OCI-LY7 (cell line): ENCODE measurements around the gene STX11. TPM values are rescaled to one million over a fixed set of nuclear protein-coding genes. Genes with fewer than 3 reads are reported as not detected.

Experiments
- BruUV-seq: library from RNA; stranded (reverse); fragments of 400-500 nt; replicated peaks from 2 replicates; lab custom pipeline; 2021; lab: Mats Ljungman, UMichigan
- CTCF ChIA-PET: fragments of 300-600 bp; sonication (Branson Sonifier 250); formaldehyde crosslinking; loops from one replicate; lab custom pipeline; 2022; ENCODE audit warnings: antibody characterized with exemption; ENCODE audit not compliant: unreplicated experiment; lab: Charles Lee
- POLR2A ChIA-PET: fragments of 300-600 bp; sonication (Branson Sonifier 250); formaldehyde crosslinking; loops from one replicate; lab custom pipeline; 2022; ENCODE audit warnings: antibody characterized with exemption; lab: Charles Lee
- DNase-seq: peaks from one replicate; pipeline ENCODE4 v3.0.0-alpha.2; 2015; ENCODE audit warnings: low spot score
- H2AFZ ChIP-seq: fragments of 200-600 bp; sonication (generic), shearing (Covaris generic); 2 replicates; pipeline ENCODE4 v1.6.1; 2014; ENCODE audit warnings: mild to moderate bottlenecking, antibody characterized with exemption, low read length, moderate library complexity
- H3K27ac ChIP-seq: fragments of 200-600 bp; sonication (generic); 2 replicates; pipeline ENCODE4 v1.5.1; 2014; ENCODE audit warnings: mixed run types, low read depth, mild to moderate bottlenecking, moderate library complexity, low read length, inconsistent platforms; ENCODE audit not compliant: poor library complexity, severe bottlenecking
- H3K36me3 ChIP-seq: fragments of 200-600 bp; sonication (generic); 2 replicates; pipeline ENCODE4 v1.6.1; 2014; ENCODE audit warnings: mild to moderate bottlenecking, antibody characterized with exemption, low read length, moderate library complexity, mixed read lengths; ENCODE audit not compliant: insufficient read depth
- H3K4me1 ChIP-seq: fragments of 200-600 bp; sonication (generic); 2 replicates; pipeline ENCODE4 v1.5.1; 2014; ENCODE audit warnings: mild to moderate bottlenecking, low read length; ENCODE audit not compliant: insufficient read depth, poor library complexity, severe bottlenecking
- H3K4me2 ChIP-seq: fragments of 200-600 bp; sonication (generic); 2 replicates; pipeline ENCODE4 v1.6.1; 2014; ENCODE audit warnings: mild to moderate bottlenecking, low read length
- H3K4me3 ChIP-seq: fragments of 200-600 bp; sonication (generic); 2 replicates; pipeline ENCODE4 v1.5.1; 2014; ENCODE audit warnings: mild to moderate bottlenecking, low read depth, low read length; ENCODE audit not compliant: poor library complexity, severe bottlenecking
- H3K79me2 ChIP-seq: fragments of 200-600 bp; sonication (generic); 2 replicates; pipeline ENCODE4 v1.6.1; 2016; ENCODE audit warnings: low read depth, mild to moderate bottlenecking, low read length, moderate library complexity, mixed read lengths; ENCODE audit not compliant: insufficient read depth
- H3K9me2 ChIP-seq: fragments of 200-600 bp; sonication (generic); 2 replicates; pipeline ENCODE4 v1.6.1; 2016; ENCODE audit warnings: mild to moderate bottlenecking, low read length, mixed read lengths; ENCODE audit not compliant: insufficient read depth
- H3K9me3 ChIP-seq: fragments of 200-600 bp; sonication (generic); 2 replicates; pipeline ENCODE4 v1.6.1; 2014; ENCODE audit warnings: mild to moderate bottlenecking, mixed run types, low read length, mixed read lengths
- H4K20me1 ChIP-seq: fragments of 200-600 bp; sonication (generic); 2 replicates; pipeline ENCODE4 v1.6.1; 2014; ENCODE audit warnings: mild to moderate bottlenecking, antibody characterized with exemption, low read length, moderate library complexity, mixed read lengths; ENCODE audit not compliant: insufficient read depth
- EZH2phosphoT487 ChIP-seq: fragments of 200-600 bp; sonication (generic); IDR thresholded peaks from 2 replicates; pipeline ENCODE4 v1.6.1; 2018; ENCODE audit warnings: low read depth, borderline replicate concordance, mild to moderate bottlenecking, mixed run types, antibody characterized with exemption, low read length, moderate library complexity, mixed read lengths
- intact Hi-C: fragments of 100-400 bp; cut with micrococcal nuclease; formaldehyde crosslinking; loops from one replicate; pipeline ENCODE4 v1.10.0; 2022; ENCODE audit not compliant: unreplicated experiment
- total RNA-seq, 2 experiments: library from RNA; depleted of rRNA in 1 of 2; stranded (reverse); fragments of >200 nt in 1 of 2; shearing (Covaris generic) in 1 of 2; gene quantifications; 2 replicates each; pipeline ENCODE4 v1.2.3, GENCODE V29; 2014 to 2022
- TF ChIP-seq, protein P1 (sequence below): fragments of 200-600 bp; sonication (generic); conservative IDR thresholded peaks from 2 replicates; pipeline ENCODE4 v1.5.1; 2014; ENCODE audit warnings: mild to moderate bottlenecking, antibody characterized with exemption, low read length, moderate library complexity, mixed read lengths

The STX11 gene
- total RNA-seq, 2 experiments from 2014 or later, result 0.16 to 1.1 TPM

DNA sequence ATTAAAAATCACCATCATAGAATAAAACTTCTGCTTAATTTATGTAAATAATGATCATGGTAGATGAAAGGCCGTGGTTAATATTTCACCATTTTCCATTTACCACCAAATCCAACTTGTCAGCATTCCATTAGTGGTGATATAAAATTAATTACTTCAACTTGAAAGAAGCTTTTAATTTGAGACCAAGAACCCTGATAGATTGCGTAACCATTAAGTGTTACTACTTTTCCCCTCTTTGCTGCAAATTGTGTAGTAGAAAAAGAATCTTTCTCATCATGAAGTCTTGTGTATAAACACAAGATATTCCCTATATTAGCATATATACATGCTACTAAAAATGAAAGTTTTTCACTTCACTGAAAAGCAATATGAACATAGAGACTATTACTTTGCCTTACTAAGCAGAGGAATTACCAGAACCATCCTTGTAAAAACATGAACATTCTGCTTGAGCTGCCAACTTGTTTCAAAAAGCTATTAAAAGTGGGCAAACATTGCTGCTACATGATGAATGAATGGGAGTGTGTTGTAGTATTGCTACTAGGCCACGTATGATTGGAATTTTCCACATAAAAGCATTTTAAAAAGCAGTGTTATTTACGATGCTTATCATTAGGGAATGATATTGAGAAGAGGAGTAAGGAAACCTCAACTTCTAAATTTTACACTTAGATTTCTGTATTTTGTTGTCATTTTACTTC lies 35.0 kb downstream of the STX11 start:
- Histone ChIP-seq H3K27ac (no peak overlapping the region), H3K9me3 (no peaks in the 10 kb centered on the region), H3K4me3 (no peak overlapping the region), H3K79me2 (no peaks in the 10 kb centered on the region), H3K9me2 (no peaks in the 10 kb centered on the region), H2AFZ (no peak overlapping the region), H3K4me1 (no peaks in the 10 kb centered on the region), H3K36me3 (no peaks in the 10 kb centered on the region), H3K4me2 (no peak overlapping the region), H4K20me1 (no peaks in the 10 kb centered on the region)
- CTCF ChIA-PET, result no interaction called here
- POLR2A ChIA-PET, result interaction anchor here (0.5 to 1.5 kb wide), 2 partner anchors 10 to 12 kb away, joined by 3 to 5 read pairs; no protein-coding TSS in a partner anchor
- no peak for TF ChIP-seq EZH2phosphoT487
- TF ChIP-seq, protein P1, sequence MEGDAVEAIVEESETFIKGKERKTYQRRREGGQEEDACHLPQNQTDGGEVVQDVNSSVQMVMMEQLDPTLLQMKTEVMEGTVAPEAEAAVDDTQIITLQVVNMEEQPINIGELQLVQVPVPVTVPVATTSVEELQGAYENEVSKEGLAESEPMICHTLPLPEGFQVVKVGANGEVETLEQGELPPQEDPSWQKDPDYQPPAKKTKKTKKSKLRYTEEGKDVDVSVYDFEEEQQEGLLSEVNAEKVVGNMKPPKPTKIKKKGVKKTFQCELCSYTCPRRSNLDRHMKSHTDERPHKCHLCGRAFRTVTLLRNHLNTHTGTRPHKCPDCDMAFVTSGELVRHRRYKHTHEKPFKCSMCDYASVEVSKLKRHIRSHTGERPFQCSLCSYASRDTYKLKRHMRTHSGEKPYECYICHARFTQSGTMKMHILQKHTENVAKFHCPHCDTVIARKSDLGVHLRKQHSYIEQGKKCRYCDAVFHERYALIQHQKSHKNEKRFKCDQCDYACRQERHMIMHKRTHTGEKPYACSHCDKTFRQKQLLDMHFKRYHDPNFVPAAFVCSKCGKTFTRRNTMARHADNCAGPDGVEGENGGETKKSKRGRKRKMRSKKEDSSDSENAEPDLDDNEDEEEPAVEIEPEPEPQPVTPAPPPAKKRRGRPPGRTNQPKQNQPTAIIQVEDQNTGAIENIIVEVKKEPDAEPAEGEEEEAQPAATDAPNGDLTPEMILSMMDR, result no peak
- intact Hi-C loops, result no loop called here
- no TSS peak for BruUV-seq
- DNase-seq, result no peak

DNA sequence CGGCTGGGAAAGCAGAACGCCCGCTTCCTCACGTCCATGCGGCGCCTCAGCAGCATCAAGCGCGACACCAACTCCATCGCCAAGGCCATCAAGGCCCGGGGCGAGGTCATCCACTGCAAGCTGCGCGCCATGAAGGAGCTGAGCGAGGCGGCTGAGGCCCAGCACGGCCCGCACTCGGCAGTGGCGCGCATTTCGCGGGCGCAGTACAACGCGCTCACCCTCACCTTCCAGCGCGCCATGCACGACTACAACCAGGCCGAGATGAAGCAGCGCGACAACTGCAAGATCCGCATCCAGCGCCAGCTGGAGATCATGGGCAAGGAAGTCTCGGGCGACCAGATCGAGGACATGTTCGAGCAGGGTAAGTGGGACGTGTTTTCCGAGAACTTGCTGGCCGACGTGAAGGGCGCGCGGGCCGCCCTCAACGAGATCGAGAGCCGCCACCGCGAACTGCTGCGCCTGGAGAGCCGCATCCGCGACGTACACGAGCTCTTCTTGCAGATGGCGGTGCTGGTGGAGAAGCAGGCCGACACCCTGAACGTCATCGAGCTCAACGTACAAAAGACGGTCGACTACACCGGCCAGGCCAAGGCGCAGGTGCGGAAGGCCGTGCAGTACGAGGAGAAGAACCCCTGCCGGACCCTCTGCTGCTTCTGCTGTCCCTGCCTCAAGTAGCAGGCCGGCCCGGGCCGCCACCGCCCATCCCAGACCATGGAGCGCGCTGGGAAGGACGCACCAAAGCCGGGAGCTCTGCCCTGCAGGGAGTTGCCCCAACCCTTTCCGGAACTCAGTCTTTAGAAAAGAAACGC lies 36.7 kb downstream of the STX11 start:
- no peak overlapping the region for H3K4me2 ChIP-seq
- H3K9me2 ChIP-seq, result no peaks in the 10 kb centered on the region
- BruUV-seq, result no TSS peak
- ChIA-PET CTCF (no interaction called here), POLR2A (interaction anchor here (0.5 kb wide), 1 partner anchor 21 kb away, joined by 4 read pairs; no protein-coding TSS in a partner anchor)
- no peaks in the 10 kb centered on the region for H3K9me3 ChIP-seq
- intact Hi-C loops, result no loop called here
- no peaks in the 10 kb centered on the region for H3K79me2 ChIP-seq
- H3K27ac ChIP-seq, result no peak overlapping the region
- H3K36me3 ChIP-seq, result no peaks in the 10 kb centered on the region
- TF ChIP-seq EZH2phosphoT487, result no peak
- TF ChIP-seq, protein P1, result no peak
- H3K4me3 ChIP-seq, result no peak overlapping the region
- H3K4me1 ChIP-seq, result no peaks in the 10 kb centered on the region
- H2AFZ ChIP-seq, result no peak overlapping the region
- no peak for DNase-seq
- no peaks in the 10 kb centered on the region for H4K20me1 ChIP-seq
